ENCODE measurements around the gene PRICKLE3. TPM values are rescaled to one million over a fixed set of nuclear protein-coding genes. Genes with fewer than 3 reads are reported as not detected.

The PRICKLE3 gene
- total RNA-seq, 1 experiment from 2014 or later = 3.6 TPM

Other genes starting within 250 kb of the PRICKLE3 start
- 20.0 and 23.9 TPM in 2 replicates for gene OTUD5, start 228.8 kb downstream of the PRICKLE3 start, total RNA-seq (2014; rRNA removed; shearing (Covaris generic))
- 0.18 TPM in 1 of 2 replicates, not detected in the other for gene KCND1, start 214.5 kb downstream of the PRICKLE3 start, total RNA-seq (2014; rRNA removed; shearing (Covaris generic))
- 17.0 and 19.5 TPM in 2 replicates for gene GRIPAP1, start 184.1 kb downstream of the PRICKLE3 start, total RNA-seq (2014; rRNA removed; shearing (Covaris generic))
- gene TFE3, start 143.0 kb downstream of the PRICKLE3 start, total RNA-seq (2014; rRNA removed; shearing (Covaris generic)) = 43.0 and 64.3 TPM in 2 replicates
- 0.58 TPM in 1 of 2 replicates, not detected in the other for gene CCDC120, start 127.4 kb downstream of the PRICKLE3 start, total RNA-seq (2014; rRNA removed; shearing (Covaris generic))
- gene PRAF2, start 112.4 kb downstream of the PRICKLE3 start, total RNA-seq (2014; rRNA removed; shearing (Covaris generic)) = 5.0 and 5.6 TPM in 2 replicates
- 9.7 and 21.4 TPM in 2 replicates for gene WDR45, start 106.5 kb downstream of the PRICKLE3 start, total RNA-seq (2014; rRNA removed; shearing (Covaris generic))
- gene GPKOW, start 62.6 kb downstream of the PRICKLE3 start, total RNA-seq (2014; rRNA removed; shearing (Covaris generic)) = 32.2 and 47.9 TPM in 2 replicates
- 1.00 TPM in 1 of 2 replicates, not detected in the other for gene MAGIX, start 23.6 kb downstream of the PRICKLE3 start, total RNA-seq (2014; rRNA removed; shearing (Covaris generic))
- gene PLP2, start 14.5 kb downstream of the PRICKLE3 start, total RNA-seq (2014; rRNA removed; shearing (Covaris generic)) = 48.3 and 63.8 TPM in 2 replicates
- 0.16 and 0.53 TPM in 2 replicates for gene SYP, start 13.8 kb upstream of the PRICKLE3 start, total RNA-seq (2014; rRNA removed; shearing (Covaris generic))
- gene CACNA1F, start 47.0 kb upstream of the PRICKLE3 start, total RNA-seq (2014; rRNA removed; shearing (Covaris generic)) = not detected in 2 replicates
- 11.4 and 13.1 TPM in 2 replicates for gene CCDC22, start 49.1 kb upstream of the PRICKLE3 start, total RNA-seq (2014; rRNA removed; shearing (Covaris generic))
- gene FOXP3, start 78.3 kb upstream of the PRICKLE3 start, total RNA-seq (2014; rRNA removed; shearing (Covaris generic)) = not detected in 2 replicates
- 6.5 and 6.8 TPM in 2 replicates for gene PPP1R3F, start 83.4 kb upstream of the PRICKLE3 start, total RNA-seq (2014; rRNA removed; shearing (Covaris generic))
- not detected in 2 replicates for gene GAGE10, start 117.3 kb upstream of the PRICKLE3 start, total RNA-seq (2014; rRNA removed; shearing (Covaris generic))
- gene GAGE12J, start 135.7 kb upstream of the PRICKLE3 start, total RNA-seq (2014; rRNA removed; shearing (Covaris generic)) = not detected in 2 replicates
- not detected in 2 replicates for gene GAGE13, start 145.2 kb upstream of the PRICKLE3 start, total RNA-seq (2014; rRNA removed; shearing (Covaris generic))